HUES64 (cell line): ENCODE measurements around the gene TSPAN32.

Source experiments
- H3K27ac ChIP-seq: 2 replicates; pipeline ENCODE4 v1.7.0; 2013; ENCODE audit warnings: low read depth, low read length, inconsistent platforms
- H3K27me3 ChIP-seq: 2 replicates; pipeline ENCODE4 v1.6.1; 2013; ENCODE audit warnings: mild to moderate bottlenecking, low read length; ENCODE audit not compliant: insufficient read depth
- H3K36me3 ChIP-seq: 2 replicates; pipeline ENCODE4 v1.6.1; 2013; ENCODE audit warnings: mild to moderate bottlenecking, low read length; ENCODE audit not compliant: insufficient read depth
- H3K4me1 ChIP-seq: 2 replicates; pipeline ENCODE4 v1.6.1; 2013; ENCODE audit warnings: mild to moderate bottlenecking, low read length, moderate library complexity; ENCODE audit not compliant: insufficient read depth
- H3K4me3 ChIP-seq: 2 replicates; pipeline ENCODE4 v1.5.1; 2013; ENCODE audit warnings: mild to moderate bottlenecking, low read length, moderate library complexity
- H3K9ac ChIP-seq: 2 replicates; pipeline ENCODE4 v1.6.1; 2013; ENCODE audit warnings: mild to moderate bottlenecking, low read depth, low read length
- H3K9me3 ChIP-seq: 2 replicates; pipeline ENCODE4 v1.6.1; 2013; ENCODE audit warnings: low read depth, low read length; ENCODE audit not compliant: insufficient read depth
- WGBS: fragments of 150-250, 120-280 bp; methylation state at CpG from one replicate; pipeline ENCODE4 v1.1.7; 2013; ENCODE audit warnings: missing lambda C conversion rate; 5-methylcytosine and 5-hydroxymethylcytosine counted together

The TSPAN32 gene

GRCh38 chr11:2365571-2366210 is 63.9 kb downstream of the TSPAN32 start:
- H3K27me3 ChIP-seq = no peaks in the 10 kb centered on the region
- WGBS = 92% methylated on average over 16 of the region's 16 CpGs

GRCh38 chr11:2366276-2366675 is 64.5 kb downstream of the TSPAN32 start:
- WGBS = 95% methylated on average over 11 of the region's 11 CpGs
- Histone ChIP-seq H3K9ac (no peak overlapping the region), H3K36me3 (no peaks in the 10 kb centered on the region), H3K27ac (no peak overlapping the region), H3K27me3 (no peaks in the 10 kb centered on the region), H3K4me1 (no peaks in the 10 kb centered on the region), H3K4me3 (no peak overlapping the region), H3K9me3 (no peaks in the 10 kb centered on the region)

More at GRCh38 chr11:2365571-2366210, 63.9 kb downstream of the TSPAN32 start:
- no peak overlapping the region for H3K9ac ChIP-seq
- no peak overlapping the region for H3K27ac ChIP-seq
- no peaks in the 10 kb centered on the region for H3K9me3 ChIP-seq
- H3K4me3 ChIP-seq = no peak overlapping the region
- no peaks in the 10 kb centered on the region for H3K4me1 ChIP-seq
- no peaks in the 10 kb centered on the region for H3K36me3 ChIP-seq

DNA sequence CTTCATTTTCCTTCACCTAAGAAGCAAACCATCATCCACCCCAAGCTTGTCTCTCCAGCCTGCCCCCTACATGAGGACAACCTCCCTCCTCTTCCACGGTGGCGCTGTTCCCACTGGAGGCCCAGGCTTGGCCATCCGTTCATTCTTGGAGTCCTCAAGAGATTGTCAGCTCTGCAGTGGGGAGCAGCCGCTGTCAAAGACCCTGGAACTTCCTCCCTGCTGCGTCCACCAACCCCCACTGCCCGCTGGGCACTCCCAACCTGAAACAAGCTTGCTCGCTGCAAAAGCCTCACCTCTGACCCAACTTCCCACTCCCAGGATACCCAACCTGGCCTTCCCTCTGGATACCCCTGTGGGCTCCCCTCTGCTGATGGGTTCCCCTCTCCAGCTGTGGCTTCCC is 64.9 kb downstream of the TSPAN32 start:
- Histone ChIP-seq H3K9me3 (no peaks in the 10 kb centered on the region), H3K4me3 (no peak overlapping the region), H3K27ac (no peak overlapping the region), H3K36me3 (no peaks in the 10 kb centered on the region), H3K27me3 (no peaks in the 10 kb centered on the region), H3K9ac (no peak overlapping the region), H3K4me1 (no peaks in the 10 kb centered on the region)
- 84% methylated on average over 7 of the region's 7 CpGs for WGBS

- H3K27me3 ChIP-seq = no peaks in the 10 kb centered on the region
- 93% methylated on average over 17 of the region's 17 CpGs for WGBS
- H3K9ac ChIP-seq = no peak overlapping the region
- no peaks in the 10 kb centered on the region for H3K9me3 ChIP-seq
- no peak overlapping the region for H3K27ac ChIP-seq
- no peaks in the 10 kb centered on the region for H3K4me1 ChIP-seq
- no peak overlapping the region for H3K4me3 ChIP-seq
- no peaks in the 10 kb centered on the region for H3K36me3 ChIP-seq
Observed at GRCh38 chr11:2367266-2368160, 65.7 kb downstream of the TSPAN32 start.
